Upper lobe of left lung (tissue), 4 donors: ENCODE results near the gene SEL1L2.

Experiments used
- POLR2A ChIP-seq, 4 donors: fragments of 450-650 bp; IDR thresholded peaks; one replicate each; pipeline ENCODE4 v1.5.1; 2016 to 2017; ENCODE audit warnings: antibody characterized with exemption in 4 of 4, mild to moderate bottlenecking in 2 of 4
- POLR2AphosphoS5 ChIP-seq, 2 donors: sonication (generic); formaldehyde crosslinking; IDR thresholded peaks; one replicate each; pipeline ENCODE4 v1.5.1; 2017; ENCODE audit warnings: antibody characterized with exemption in 2 of 2
- TF ChIP-seq, protein P1 (sequence below), 6 experiments: fragments of 450-650 bp in 4 of 6; fragments of 200-600 bp in 2 of 6; sonication (generic) in 2 of 6; IDR thresholded peaks; one replicate each; pipeline ENCODE4 v1.5.1; 2016 to 2019; ENCODE audit warnings: antibody characterized with exemption in 6 of 6

DNA sequence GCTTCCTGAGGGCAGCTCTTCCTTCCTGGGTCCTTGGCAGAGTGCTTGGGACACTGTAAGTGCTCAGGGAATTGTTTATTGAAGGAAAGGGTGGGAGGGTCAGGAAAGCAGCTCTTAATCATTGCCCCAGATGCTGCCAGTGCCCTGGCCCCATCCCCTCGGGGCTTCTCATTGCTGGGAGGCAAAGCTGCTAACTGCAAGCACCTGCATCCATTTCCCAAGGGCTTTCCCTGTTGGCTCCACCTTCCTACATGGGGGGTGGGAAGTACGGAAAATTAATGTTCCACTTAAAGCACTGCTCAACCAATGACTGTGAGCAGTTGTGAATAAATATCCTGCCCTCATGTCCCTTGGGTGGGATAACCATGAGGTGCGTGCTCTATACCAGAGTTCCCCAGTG lies 149.2 kb downstream of the SEL1L2 start:
- TF ChIP-seq, protein P1, sequence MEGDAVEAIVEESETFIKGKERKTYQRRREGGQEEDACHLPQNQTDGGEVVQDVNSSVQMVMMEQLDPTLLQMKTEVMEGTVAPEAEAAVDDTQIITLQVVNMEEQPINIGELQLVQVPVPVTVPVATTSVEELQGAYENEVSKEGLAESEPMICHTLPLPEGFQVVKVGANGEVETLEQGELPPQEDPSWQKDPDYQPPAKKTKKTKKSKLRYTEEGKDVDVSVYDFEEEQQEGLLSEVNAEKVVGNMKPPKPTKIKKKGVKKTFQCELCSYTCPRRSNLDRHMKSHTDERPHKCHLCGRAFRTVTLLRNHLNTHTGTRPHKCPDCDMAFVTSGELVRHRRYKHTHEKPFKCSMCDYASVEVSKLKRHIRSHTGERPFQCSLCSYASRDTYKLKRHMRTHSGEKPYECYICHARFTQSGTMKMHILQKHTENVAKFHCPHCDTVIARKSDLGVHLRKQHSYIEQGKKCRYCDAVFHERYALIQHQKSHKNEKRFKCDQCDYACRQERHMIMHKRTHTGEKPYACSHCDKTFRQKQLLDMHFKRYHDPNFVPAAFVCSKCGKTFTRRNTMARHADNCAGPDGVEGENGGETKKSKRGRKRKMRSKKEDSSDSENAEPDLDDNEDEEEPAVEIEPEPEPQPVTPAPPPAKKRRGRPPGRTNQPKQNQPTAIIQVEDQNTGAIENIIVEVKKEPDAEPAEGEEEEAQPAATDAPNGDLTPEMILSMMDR (IDR thresholded peaks at IDR 0.05): no peak
- TF ChIP-seq POLR2A (IDR thresholded peaks at IDR 0.05) (no peak), POLR2AphosphoS5 (IDR thresholded peaks at IDR 0.05) (no peak)
